Common myeloid progenitor, CD34-positive (primary cell): ENCODE data around the gene ARID4A.

Experiments used
- CTCF ChIA-PET: fragments of 350-600 bp; sonication (Branson Sonifier 250); formaldehyde crosslinking; loops from one replicate; lab custom pipeline; 2021; ENCODE audit warnings: antibody characterized with exemption; lab: Charles Lee
- POLR2A ChIA-PET: fragments of 350-600 bp; sonication (Branson Sonifier 250); formaldehyde crosslinking; loops from one replicate; lab custom pipeline; 2021; ENCODE audit warnings: antibody characterized with exemption; lab: Charles Lee
- DNase-seq, 3 donors: peaks; one replicate each; pipeline versions ENCODE4 v3.0.0 to v3.0.0-alpha.2; 2013
- H3K27ac ChIP-seq, 2 experiments: 1 replicate in 1 of 2; 2 replicates in 1 of 2; pipeline ENCODE4 v1.7.0; 2013; ENCODE audit warnings: inconsistent platforms in 2 of 2, low read length in 2 of 2, mild to moderate bottlenecking in 2 of 2, low read depth in 1 of 2, moderate library complexity in 1 of 2; ENCODE audit not compliant: severe bottlenecking in 2 of 2, insufficient read depth in 1 of 2, poor library complexity in 1 of 2
- H3K27me3 ChIP-seq, 5 experiments: replicated peaks in 2 of 5; 1 replicate in 3 of 5; 2 replicates in 2 of 5; pipeline versions ENCODE4 v1.6.1 to v1.7.0; 2013; ENCODE audit warnings: low read length in 4 of 5, mild to moderate bottlenecking in 2 of 5, moderate library complexity in 2 of 5, inconsistent platforms in 1 of 5; ENCODE audit not compliant: insufficient read depth in 5 of 5, control insufficient read depth in 4 of 5
- H3K36me3 ChIP-seq, 4 experiments: 1 replicate in 2 of 4; 2 replicates in 2 of 4; pipeline versions ENCODE4 v1.6.1 to v1.7.0; 2013; ENCODE audit warnings: low read length in 3 of 4, control low read depth in 1 of 4, mild to moderate bottlenecking in 1 of 4; ENCODE audit not compliant: control insufficient read depth in 4 of 4, insufficient read depth in 4 of 4
- H3K4me1 ChIP-seq, 4 experiments: 1 replicate in 3 of 4; 2 replicates in 1 of 4; pipeline versions ENCODE4 v1.6.1 to v1.7.1; 2013; ENCODE audit warnings: low read length in 3 of 4, mild to moderate bottlenecking in 3 of 4, control low read depth in 1 of 4, inconsistent platforms in 1 of 4, moderate library complexity in 1 of 4; ENCODE audit not compliant: control insufficient read depth in 4 of 4, insufficient read depth in 4 of 4; ENCODE audit errors: control extremely low read depth in 1 of 4
- H3K4me3 ChIP-seq, 7 experiments: 1 replicate in 4 of 7; 2 replicates in 3 of 7; pipeline versions ENCODE4 v1.5.1 to v1.7.0; 2013; ENCODE audit warnings: mild to moderate bottlenecking in 7 of 7, low read length in 6 of 7, moderate library complexity in 6 of 7, inconsistent platforms in 2 of 7, low read depth in 2 of 7, control low read depth in 1 of 7; ENCODE audit not compliant: insufficient read depth in 4 of 7, control insufficient read depth in 1 of 7; ENCODE audit errors: extremely low read depth in 1 of 7
- H3K9me3 ChIP-seq, 5 experiments: 1 replicate in 4 of 5; 2 replicates in 1 of 5; pipeline versions ENCODE4 v1.6.1 to v1.7.1; 2013; ENCODE audit warnings: low read length in 4 of 5, mild to moderate bottlenecking in 2 of 5, inconsistent platforms in 1 of 5, low read depth in 1 of 5, moderate library complexity in 1 of 5; ENCODE audit not compliant: control insufficient read depth in 4 of 5, insufficient read depth in 2 of 5; ENCODE audit errors: control extremely low read depth in 1 of 5
- WGBS: methylation state at CpG from one replicate; pipeline ENCODE4 v1.1.5; 2013; ENCODE audit not compliant: insufficient coverage; 5-methylcytosine and 5-hydroxymethylcytosine counted together

Gene ARID4A

DNA sequence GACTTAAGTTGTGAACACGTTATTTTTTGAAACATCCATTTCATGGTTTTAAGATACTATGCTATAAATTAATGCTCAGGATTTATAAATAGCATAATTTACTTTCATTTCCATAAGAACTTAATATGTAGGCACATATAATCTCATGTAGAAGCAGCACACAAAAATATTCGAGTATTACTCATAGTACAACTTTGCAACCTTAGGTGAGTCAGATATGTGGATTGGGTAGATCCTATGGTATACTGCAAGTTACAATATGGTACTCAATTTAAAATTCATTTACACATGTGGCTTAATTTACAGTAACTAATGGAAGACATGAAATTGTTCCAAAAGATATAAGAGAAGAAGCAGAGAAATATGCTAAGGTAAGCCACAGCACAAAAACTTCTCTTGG is 27.7 kb upstream of the ARID4A start:
- no peak for DNase-seq
- CTCF ChIA-PET, result no interaction called here
- WGBS, result no CpG with 5 or more reads among the region's 2 CpGs
- Histone ChIP-seq H3K27ac (no peak overlapping the region), H3K4me1 (peaks cover 2 to 14% (median 9%) of the 10 kb centered on the region in 4 experiments), H3K9me3 (no peaks in the 10 kb centered on the region), H3K4me3 (no peak overlapping the region), H3K27me3 (no peaks in the 10 kb centered on the region), H3K36me3 (peaks cover 22 to 81% (median 48%) of the 10 kb centered on the region in 4 experiments)
- POLR2A ChIA-PET, result no interaction called here

DNA sequence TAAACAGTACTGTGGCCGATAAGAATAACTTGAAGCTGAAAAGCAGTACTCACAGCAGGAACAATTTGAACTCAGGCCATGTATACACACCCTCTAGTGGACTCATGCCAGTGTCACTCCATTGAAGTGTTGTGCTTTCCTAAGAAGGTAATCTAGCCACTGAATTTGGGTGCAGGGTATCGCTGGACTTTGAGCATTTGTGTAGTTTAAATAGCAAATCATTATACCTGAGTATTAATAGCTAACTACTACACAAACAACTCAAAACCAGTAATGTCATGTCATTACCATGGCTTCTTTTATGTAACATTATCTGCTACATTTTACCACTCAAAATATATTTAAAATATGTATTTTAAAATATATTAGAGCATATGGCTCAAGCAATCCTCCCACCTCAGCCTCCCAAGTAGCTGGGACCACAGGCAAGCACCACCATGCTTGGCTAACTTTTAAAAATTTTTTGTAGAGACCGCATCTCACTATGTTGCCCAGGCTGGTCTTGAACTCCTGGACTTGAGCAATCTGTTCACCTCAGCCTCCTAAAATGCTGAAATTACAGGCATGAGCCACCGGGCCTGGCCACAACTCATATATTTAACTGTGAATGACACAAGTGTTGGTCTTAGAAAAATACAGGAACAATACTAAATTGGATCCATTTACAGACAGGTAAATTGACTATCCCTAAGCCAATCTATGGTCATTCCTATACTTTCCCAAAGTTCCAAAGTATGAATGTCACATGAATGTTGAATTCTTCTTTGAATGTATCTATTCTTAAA is 25.6 kb upstream of the ARID4A start:
- POLR2A ChIA-PET, result no interaction called here
- peaks cover 13 to 65% (median 42%) of the 10 kb centered on the region in 4 experiments for H3K36me3 ChIP-seq

DNA sequence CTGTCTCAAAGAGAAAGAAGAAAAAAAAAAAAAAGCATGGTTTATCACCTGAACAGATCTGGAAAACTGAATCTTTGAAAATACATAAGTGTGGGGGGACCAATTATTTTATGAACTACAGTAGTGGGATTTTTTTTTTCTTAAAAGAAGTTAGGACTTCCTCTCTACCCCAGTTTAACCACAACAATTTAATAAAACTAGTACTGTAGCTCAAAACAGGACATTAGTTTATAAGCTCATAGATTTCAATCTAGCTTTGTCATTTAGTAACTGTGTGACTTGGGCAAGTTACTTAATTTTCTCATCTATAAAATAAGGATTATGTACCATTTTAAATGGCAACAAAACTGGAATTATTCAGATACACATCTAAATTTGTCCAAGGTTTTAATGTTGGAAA is 23.5 kb upstream of the ARID4A start:
- Histone ChIP-seq H3K27me3 (no peaks in the 10 kb centered on the region), H3K36me3 (peaks cover 14 to 62% (median 39%) of the 10 kb centered on the region in 4 experiments), H3K4me1 (peaks cover 2 to 25% (median 13%) of the 10 kb centered on the region in 4 experiments), H3K27ac (peak overlapping the region in 1 of 2 experiments; percentile 50), H3K9me3 (no peaks in the 10 kb centered on the region), H3K4me3 (no peak overlapping the region)
- CTCF ChIA-PET, result interaction anchor here (1.0 to 2.8 kb wide), 7 partner anchors 10 to 85 kb away, joined by 3 to 14 read pairs (median 4); partner anchors contain the start of gene ARID4A
- POLR2A ChIA-PET, result interaction anchor here (0.8 kb wide), 1 partner anchor 15 kb away, joined by 5 read pairs; no protein-coding TSS in a partner anchor
- DNase-seq, result peak; percentile 16 to 51 (median 44)

More for the DNA sequence above, 25.6 kb upstream of the ARID4A start:
- WGBS, result 100% methylated on average over 2 of the region's 4 CpGs
- no peaks in the 10 kb centered on the region for H3K9me3 ChIP-seq
- DNase-seq, result peak in 2 of 3 donors; percentile 39 to 50
- H3K27ac ChIP-seq, result no peak overlapping the region
- H3K27me3 ChIP-seq, result no peaks in the 10 kb centered on the region
- CTCF ChIA-PET, result interaction anchor here (0.9 to 2.1 kb wide), 4 partner anchors 9 to 23 kb away, joined by 3 to 7 read pairs (median 6); no protein-coding TSS in a partner anchor
- peaks cover 2 to 25% (median 13%) of the 10 kb centered on the region in 4 experiments for H3K4me1 ChIP-seq
- H3K4me3 ChIP-seq, result no peak overlapping the region

DNA sequence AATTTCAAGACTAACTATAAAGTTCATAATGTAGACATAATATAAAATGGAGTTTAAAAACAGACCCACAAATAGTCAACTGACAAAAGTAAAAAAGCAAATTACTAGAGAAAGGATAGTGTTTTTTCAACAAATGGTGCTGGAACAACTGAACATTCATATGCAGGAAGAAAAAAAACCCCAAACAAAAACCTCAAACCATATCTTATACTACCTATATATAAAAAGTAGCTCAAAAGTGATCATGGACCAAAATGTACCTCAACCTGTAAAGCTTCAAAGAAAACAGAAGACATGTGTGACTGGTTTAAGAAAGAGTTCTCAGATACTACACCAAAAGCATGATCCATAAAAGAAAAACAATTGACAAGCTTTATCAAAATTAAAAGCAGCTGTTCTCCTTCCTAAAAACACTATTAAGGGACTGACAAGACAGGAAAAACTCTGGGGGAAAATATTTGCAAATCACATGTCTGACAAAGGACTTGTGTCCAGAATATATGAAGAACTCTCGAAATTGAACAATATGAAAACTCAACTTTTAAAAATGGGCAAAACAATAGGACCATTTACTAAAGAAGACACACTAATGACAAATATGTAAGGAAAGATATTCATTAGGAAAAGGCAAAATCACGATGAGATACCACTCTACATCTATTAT is 22.7 kb upstream of the ARID4A start:
- no peak for DNase-seq

DNA sequence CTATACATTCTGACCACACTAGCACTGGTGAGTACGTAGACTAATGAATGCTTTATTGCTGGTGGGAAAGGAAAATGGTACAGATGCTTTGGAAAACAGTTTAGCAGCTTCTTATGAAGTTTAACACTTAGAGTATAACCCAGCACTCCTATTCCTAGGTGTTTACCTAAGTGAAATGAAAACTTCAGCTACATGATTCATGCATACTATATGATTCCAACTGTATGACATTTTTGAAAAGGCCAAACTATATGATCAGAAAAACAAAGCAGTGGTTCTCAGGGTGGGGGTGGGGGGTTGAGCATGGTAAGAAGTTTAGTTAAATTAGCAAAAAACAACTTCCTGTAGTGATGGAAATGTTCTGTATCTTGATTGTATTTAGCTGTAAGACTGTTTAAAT is 22.1 kb upstream of the ARID4A start:
- H3K27ac ChIP-seq, result peak overlapping the region in 1 of 2 experiments; percentile 50
- WGBS, result no CpG with 5 or more reads among the region's 1 CpG
- peaks cover 14 to 50% (median 34%) of the 10 kb centered on the region in 4 experiments for H3K36me3 ChIP-seq

More for the DNA sequence above, 22.7 kb upstream of the ARID4A start:
- H3K9me3 ChIP-seq, result no peaks in the 10 kb centered on the region
- peaks cover 14 to 55% (median 36%) of the 10 kb centered on the region in 4 experiments for H3K36me3 ChIP-seq
- H3K27ac ChIP-seq, result peak overlapping the region in 1 of 2 experiments; percentile 50
- peaks cover 3 to 30% (median 16%) of the 10 kb centered on the region in 4 experiments for H3K4me1 ChIP-seq
- no peaks in the 10 kb centered on the region for H3K27me3 ChIP-seq
- ChIA-PET POLR2A (interaction anchor here (0.8 kb wide), 1 partner anchor 15 kb away, joined by 5 read pairs; no protein-coding TSS in a partner anchor), CTCF (interaction anchor here (1.2 to 2.8 kb wide), 4 partner anchors 10 to 84 kb away, joined by 4 to 14 read pairs (median 6); no protein-coding TSS in a partner anchor)
- no CpG with 5 or more reads among the region's 2 CpGs for WGBS
- H3K4me3 ChIP-seq, result no peak overlapping the region

DNA sequence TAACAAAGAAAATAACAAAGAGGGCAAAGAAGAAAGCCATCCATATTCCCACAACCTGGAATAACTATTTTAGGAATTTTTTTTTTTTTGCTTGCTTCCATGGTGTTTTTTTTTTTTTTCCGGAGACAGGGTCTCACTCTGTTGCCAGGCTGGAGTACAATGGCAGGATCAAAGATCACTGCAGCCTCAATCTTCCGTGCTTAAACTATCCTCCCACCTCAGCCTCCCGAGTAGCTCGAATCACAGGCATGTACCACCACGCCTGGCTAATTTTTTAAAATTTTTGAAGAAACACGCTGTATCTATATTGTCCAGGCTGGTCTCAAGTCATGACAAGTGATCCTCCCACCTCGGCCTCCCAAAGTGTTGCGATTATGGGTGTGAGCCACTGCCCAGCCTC is 20.2 kb upstream of the ARID4A start:
- POLR2A ChIA-PET, result no interaction called here
- WGBS, result 90% methylated on average over 3 of the region's 8 CpGs
- H3K27me3 ChIP-seq, result no peaks in the 10 kb centered on the region
- H3K9me3 ChIP-seq, result no peaks in the 10 kb centered on the region
- peaks cover 8 to 35% (median 24%) of the 10 kb centered on the region in 4 experiments for H3K36me3 ChIP-seq
- no peak overlapping the region for H3K4me3 ChIP-seq
- no peak for DNase-seq
- peaks cover 16 to 49% (median 36%) of the 10 kb centered on the region in 4 experiments for H3K4me1 ChIP-seq
- no peak overlapping the region for H3K27ac ChIP-seq
- CTCF ChIA-PET, result interaction anchor here (1.4 kb wide), 1 partner anchor 14 kb away, joined by 5 read pairs; no protein-coding TSS in a partner anchor

More for the DNA sequence above, 22.1 kb upstream of the ARID4A start:
- no peaks in the 10 kb centered on the region for H3K9me3 ChIP-seq
- CTCF ChIA-PET, result interaction anchor here (1.2 to 2.8 kb wide), 4 partner anchors 9 to 83 kb away, joined by 4 to 14 read pairs (median 6); no protein-coding TSS in a partner anchor
- H3K4me1 ChIP-seq, result peaks cover 9 to 36% (median 20%) of the 10 kb centered on the region in 4 experiments
- no peaks in the 10 kb centered on the region for H3K27me3 ChIP-seq
- no peak overlapping the region for H3K4me3 ChIP-seq
- DNase-seq, result no peak
- POLR2A ChIA-PET, result no interaction called here
